ENCODE data around the gene GRID2.

DNA sequence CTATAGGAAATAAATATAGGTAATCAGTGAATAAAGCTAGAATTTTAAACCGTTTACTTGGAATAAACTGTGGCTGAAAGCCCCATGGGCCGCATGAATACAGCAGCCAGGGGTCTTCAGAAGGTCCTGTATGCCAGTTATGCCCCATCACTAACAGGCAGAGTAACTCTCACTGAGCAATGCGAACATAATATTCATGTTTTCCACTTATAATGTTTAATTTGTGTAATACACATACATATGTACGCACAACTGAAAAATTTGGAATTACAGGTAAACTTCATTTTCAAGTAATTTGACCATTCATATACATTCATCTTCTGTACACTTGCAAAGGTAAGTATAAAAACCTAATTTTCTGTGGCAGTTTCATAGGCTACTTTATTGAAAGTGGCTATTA, 998.5 kb downstream of the GRID2 start:
- TF ChIP-seq CTCF (IDR thresholded peaks at IDR 0.05) (no peak), POLR2AphosphoS5 (IDR thresholded peaks at IDR 0.05) (no peak)

Data from breast epithelium (tissue), 3 donors.